SK-N-SH (cell line): ENCODE data around the gene NTMT1. TPM values are rescaled to one million over a fixed set of nuclear protein-coding genes. Genes with fewer than 3 reads are reported as not detected.

Experiments used
- CTCF ChIA-PET: fragments of 300-600, 350-600 bp; formaldehyde crosslinking; extraction: SDS; loops from one replicate; lab custom pipeline; 2021; lab: Yijun Ruan, JAX
- POLR2A ChIA-PET: fragments of 350-600 bp; sonication (Branson Sonifier 250); formaldehyde crosslinking; extraction: SDS; loops from one replicate; lab custom pipeline; 2020; ENCODE audit warnings: antibody characterized with exemption, inconsistent platforms; lab: Yijun Ruan, JAX
- DNase-seq: peaks from one replicate; pipeline ENCODE4 v3.0.0; 2012
- H2AFZ ChIP-seq: fragments of 200-600 bp; sonication (generic); 2 replicates; pipeline ENCODE4 v1.8.1; 2016; ENCODE audit warnings: antibody characterized with exemption, mild to moderate bottlenecking, low read depth
- H3F3A ChIP-seq: fragments of 200-600 bp; sonication (generic); replicated peaks from 2 replicates; pipeline ENCODE3; 2016; ENCODE audit warnings: antibody characterized with exemption, mild to moderate bottlenecking; ENCODE audit not compliant: insufficient read depth
- H3K27ac ChIP-seq, 2 experiments: fragments of 200-500 bp in 1 of 2; fragments of 200-600 bp in 1 of 2; sonication (Bioruptor generic) in 1 of 2; sonication (generic), shearing (Covaris generic) in 1 of 2; 2 replicates each; pipeline versions ENCODE4 v1.5.1 to v1.6.1; 2014 to 2016; ENCODE audit warnings: low read depth in 2 of 2, inconsistent platforms in 1 of 2, low read length in 1 of 2, mild to moderate bottlenecking in 1 of 2, mixed read lengths in 1 of 2
- H3K27me3 ChIP-seq: fragments of 200-600 bp; sonication (generic), shearing (Covaris generic); 2 replicates; pipeline ENCODE4 v1.6.1; 2016; ENCODE audit warnings: mixed run types; ENCODE audit not compliant: insufficient read depth
- H3K36me3 ChIP-seq, 2 experiments: fragments of 200-500 bp in 1 of 2; fragments of 200-600 bp in 1 of 2; sonication (Bioruptor generic) in 1 of 2; sonication (generic) in 1 of 2; replicated peaks in 1 of 2; 2 replicates each; pipeline versions ENCODE3 to v1.5.1; 2014 to 2016; ENCODE audit warnings: low read length in 1 of 2, mild to moderate bottlenecking in 1 of 2; ENCODE audit not compliant: insufficient read depth in 2 of 2, control insufficient read depth in 1 of 2
- H3K4me1 ChIP-seq, 2 experiments: fragments of 200-500 bp in 1 of 2; fragments of 200-600 bp in 1 of 2; sonication (Bioruptor generic) in 1 of 2; sonication (generic), shearing (Covaris generic) in 1 of 2; 2 replicates each; pipeline versions ENCODE4 v1.5.1 to v1.6.1; 2014 to 2016; ENCODE audit warnings: low read depth in 1 of 2, low read length in 1 of 2, mixed run types in 1 of 2; ENCODE audit not compliant: insufficient read depth in 2 of 2, control insufficient read depth in 1 of 2
- H3K4me2 ChIP-seq: fragments of 200-600 bp; sonication (generic), shearing (Covaris generic); 2 replicates; pipeline ENCODE4 v1.6.1; 2017; ENCODE audit warnings: mixed run types
- H3K4me3 ChIP-seq, 2 experiments: fragments of 200-500 bp in 1 of 2; fragments of 200-600 bp in 1 of 2; sonication (Bioruptor generic) in 1 of 2; sonication (generic), shearing (Covaris generic) in 1 of 2; 2 replicates each; pipeline versions ENCODE4 v1.5.1 to v1.8.1; 2014 to 2016; ENCODE audit warnings: low read depth in 2 of 2, inconsistent platforms in 1 of 2, low read length in 1 of 2, mild to moderate bottlenecking in 1 of 2, mixed read lengths in 1 of 2, moderate library complexity in 1 of 2
- H3K79me2 ChIP-seq: fragments of 200-600 bp; sonication (generic); 2 replicates; pipeline ENCODE4 v1.8.1; 2017; ENCODE audit warnings: mild to moderate bottlenecking; ENCODE audit not compliant: insufficient read depth
- H3K9ac ChIP-seq: fragments of 200-600 bp; sonication (generic); 2 replicates; pipeline ENCODE4 v1.6.1; 2017; ENCODE audit warnings: mixed run types
- H3K9me2 ChIP-seq: fragments of 200-600 bp; sonication (generic); 2 replicates; pipeline ENCODE4 v1.6.1; 2017; ENCODE audit warnings: mixed run types
- H3K9me3 ChIP-seq: fragments of 200-600 bp; sonication (generic); 2 replicates; pipeline ENCODE4 v1.6.1; 2017; ENCODE audit warnings: mixed run types, mild to moderate bottlenecking, moderate library complexity
- H4K20me1 ChIP-seq: fragments of 200-600 bp; sonication (generic); 2 replicates; pipeline ENCODE4 v1.6.1; 2017; ENCODE audit warnings: mild to moderate bottlenecking, mixed run types; ENCODE audit not compliant: insufficient read depth
- CHD2 ChIP-seq: fragments of 150-350 bp; IDR thresholded peaks from 2 replicates; pipeline ENCODE4 v1.6.1; 2018; ENCODE audit warnings: low read length; ENCODE audit not compliant: partially characterized antibody
- EP300 ChIP-seq, 2 experiments: IDR thresholded peaks; 2 replicates each; pipeline versions ENCODE4 v1.4.0 to v1.6.1; 2012; ENCODE audit warnings: borderline replicate concordance in 1 of 2, low read depth in 1 of 2, low read length in 1 of 2
- EZH2phosphoT487 ChIP-seq: fragments of 200-600 bp; sonication (generic); IDR thresholded peaks from 2 replicates; pipeline ENCODE4 v1.6.1; 2017; ENCODE audit warnings: low read depth, mixed run types, mild to moderate bottlenecking, antibody characterized with exemption, moderate library complexity, borderline replicate concordance
- FOSL2 ChIP-seq: IDR thresholded peaks from 2 replicates; pipeline ENCODE4 v1.4.0; 2012; ENCODE audit warnings: low read depth, mild to moderate bottlenecking, moderate library complexity, borderline replicate concordance
- GABPA ChIP-seq: IDR thresholded peaks from 2 replicates; pipeline ENCODE4 v1.4.0; 2012; ENCODE audit warnings: low read depth, mild to moderate bottlenecking
- GATA2 ChIP-seq: sonication (generic); formaldehyde crosslinking; IDR thresholded peaks from 2 replicates; pipeline ENCODE4 v1.5.0; 2020; ENCODE audit warnings: mild to moderate bottlenecking, missing genetic modification reagents
- JUND ChIP-seq: IDR thresholded peaks from 2 replicates; pipeline ENCODE4 v1.4.0; 2012
- MAX ChIP-seq: IDR thresholded peaks from 2 replicates; pipeline ENCODE4 v1.4.0; 2012; ENCODE audit warnings: low read depth
- MXI1 ChIP-seq: IDR thresholded peaks from 2 replicates; pipeline ENCODE4 v1.6.1; 2012; ENCODE audit warnings: mild to moderate bottlenecking, low read depth, low read length, improper control_type of control experiment
- NFIC ChIP-seq: IDR thresholded peaks from 2 replicates; pipeline ENCODE4 v1.4.0; 2012; ENCODE audit warnings: borderline replicate concordance
- PBX3 ChIP-seq: IDR thresholded peaks from 2 replicates; pipeline ENCODE4; 2012
- POLR2AphosphoS5 ChIP-seq: IDR thresholded peaks from 2 replicates; pipeline ENCODE4 v1.6.1; 2012; ENCODE audit warnings: low read depth, low read length
- RAD21 ChIP-seq: IDR thresholded peaks from 2 replicates; pipeline ENCODE4 v1.6.1; 2012; ENCODE audit warnings: mild to moderate bottlenecking, low read length
- RCOR1 ChIP-seq: fragments of 150-350 bp; IDR thresholded peaks from 2 replicates; pipeline ENCODE4 v1.6.1; 2017; ENCODE audit warnings: antibody characterized with exemption, low read length
- SIN3A ChIP-seq: IDR thresholded peaks from 2 replicates; pipeline ENCODE4 v1.6.1; 2012; ENCODE audit warnings: low read depth, mild to moderate bottlenecking, low read length, moderate library complexity, borderline replicate concordance
- SMC3 ChIP-seq: IDR thresholded peaks from 2 replicates; pipeline ENCODE4 v1.6.1; 2012; ENCODE audit warnings: low read depth, low read length, improper control_type of control experiment
- TAF1 ChIP-seq: IDR thresholded peaks from 2 replicates; pipeline ENCODE4 v1.6.1; 2012; ENCODE audit warnings: low read depth, mild to moderate bottlenecking, low read length, moderate library complexity, borderline replicate concordance
- TCF12 ChIP-seq: IDR thresholded peaks from 2 replicates; pipeline ENCODE4 v1.4.0; 2012
- TEAD4 ChIP-seq: IDR thresholded peaks from 2 replicates; pipeline ENCODE4 v1.4.0; 2012; ENCODE audit warnings: mild to moderate bottlenecking, borderline replicate concordance; ENCODE audit not compliant: insufficient read depth
- USF1 ChIP-seq: IDR thresholded peaks from 2 replicates; pipeline ENCODE4 v1.4.0; 2012; ENCODE audit warnings: low read depth, borderline replicate concordance
- YY1 ChIP-seq: IDR thresholded peaks from 2 replicates; pipeline ENCODE4 v1.4.0; 2012; ENCODE audit warnings: low read depth, mild to moderate bottlenecking
- ZBTB33 ChIP-seq: IDR thresholded peaks from 2 replicates; pipeline ENCODE4 v1.4.0; 2012; ENCODE audit warnings: low read depth, borderline replicate concordance
- WGBS: methylation state at CpG from one replicate; pipeline ENCODE4 v1.1.6; 2017; ENCODE audit warnings: low lambda C conversion rate; 5-methylcytosine and 5-hydroxymethylcytosine counted together
- polyA plus RNA-seq, 3 experiments: library from polyadenylated mRNA; depleted of rRNA; stranded (reverse); fragments of >200 nt; gene quantifications; 2 replicates each; pipeline ENCODE4 v1.2.3, GENCODE V29; 2012

Gene NTMT1
- polyA plus RNA-seq, 1 of the 3 experiments (the other 2 are of a cell fraction) = 78.3 TPM

GRCh38 chr9:129646654-129647053, 20.7 kb downstream of the NTMT1 start:
- no peak for DNase-seq
- no peaks in the 10 kb centered on the region for H3K36me3 ChIP-seq
- no peaks in the 10 kb centered on the region for H3K27me3 ChIP-seq
- no peaks in the 10 kb centered on the region for H3K9me2 ChIP-seq
- ChIA-PET POLR2A (no interaction called here), CTCF (interaction anchor here (1.1 to 1.8 kb wide), 4 partner anchors 55 to 508 kb away, joined by 3 to 7 read pairs (median 4); no protein-coding TSS in a partner anchor)
- no peak overlapping the region for H2AFZ ChIP-seq
- no peaks in the 10 kb centered on the region for H4K20me1 ChIP-seq
- H3K4me2 ChIP-seq = no peak overlapping the region
- H3K9ac ChIP-seq = no peak overlapping the region
- TF ChIP-seq MXI1 = no peak
- no peak for TF ChIP-seq TCF12
- TF ChIP-seq NFIC = no peak
- TF ChIP-seq PBX3 = no peak
- TF ChIP-seq MAX = no peak
- no peak for TF ChIP-seq SMC3
- no peak for TF ChIP-seq JUND
- TF ChIP-seq RAD21 = no peak
- no peak for TF ChIP-seq RCOR1
- no peak for TF ChIP-seq YY1
- no peak for TF ChIP-seq EZH2phosphoT487
- TF ChIP-seq, all 33 proteins: peak for 0
- 86% methylated on average over 7 of the region's 7 CpGs for whole genome bisulfite sequencing
- Histone ChIP-seq H3K79me2 (peaks cover 3% of the 10 kb centered on the region), H3K27ac (no peak overlapping the region), H3K4me3 (no peak overlapping the region), H3K9me3 (no peaks in the 10 kb centered on the region), H3K4me1 (peaks cover 0 to 33% of the 10 kb centered on the region in 2 experiments; a peak in 2 of 4 replicates), H3F3A (peaks cover 3% of the 10 kb centered on the region)

- ChIA-PET CTCF (interaction anchor here (0.8 kb wide), 1 partner anchor 78 kb away, joined by 3 read pairs; no protein-coding TSS in a partner anchor), POLR2A (no interaction called here)
- no peak overlapping the region for H3K4me3 ChIP-seq
- no peak overlapping the region for H3K9ac ChIP-seq
- H3F3A ChIP-seq = peaks cover 3% of the 10 kb centered on the region
- H3K4me1 ChIP-seq = peaks cover 0 to 33% of the 10 kb centered on the region in 2 experiments; a peak in 2 of 4 replicates
- H3K27me3 ChIP-seq = no peaks in the 10 kb centered on the region
- no peaks in the 10 kb centered on the region for H3K9me3 ChIP-seq
- H4K20me1 ChIP-seq = no peaks in the 10 kb centered on the region
- no peaks in the 10 kb centered on the region for H3K36me3 ChIP-seq
- H3K4me2 ChIP-seq = no peak overlapping the region
- no peak for DNase-seq
- H2AFZ ChIP-seq = no peak overlapping the region
- TF ChIP-seq ZBTB33 = no peak
- no peak for TF ChIP-seq JUND
- TF ChIP-seq EP300 (IDR thresholded peaks at IDR 0.05; ENCODE audit: borderline replicate concordance in 1 of 2, low read depth in 1 of 2, low read length in 1 of 2) = no peak
- no peak for TF ChIP-seq MXI1
- no peak for TF ChIP-seq TEAD4
- TF ChIP-seq GABPA = no peak
- TF ChIP-seq SMC3 = no peak
- TF ChIP-seq POLR2AphosphoS5 = no peak
- no peak for TF ChIP-seq RCOR1
- no peak for TF ChIP-seq YY1
- no peak for TF ChIP-seq CHD2
- TF ChIP-seq FOSL2 = no peak
- TF ChIP-seq GATA2 (CRISPR knock-in tag) = no peak
- TF ChIP-seq TAF1 = no peak
- TF ChIP-seq SIN3A = no peak
- TF ChIP-seq USF1 = no peak
- no peaks in the 10 kb centered on the region for H3K79me2 ChIP-seq
- WGBS = 86% methylated on average over 10 of the region's 10 CpGs
- no peaks in the 10 kb centered on the region for H3K9me2 ChIP-seq
- no peak overlapping the region; a peak in 1 of 4 replicates for H3K27ac ChIP-seq
Measured at GRCh38 chr9:129647635-129648034, 21.7 kb downstream of the NTMT1 start.
